Astrocyte (in vitro differentiated cells and primary cell): ENCODE measurements around the gene FUT7.

Experiments
- EZH2 ChIP-seq: IDR thresholded peaks from 2 replicates; pipeline ENCODE4 v1.6.1; 2012; ENCODE audit warnings: mild to moderate bottlenecking, low read length, inconsistent platforms; ENCODE audit not compliant: insufficient read depth
- TF ChIP-seq, protein P1 (sequence below): IDR thresholded peaks from 2 replicates; pipeline ENCODE4 v1.5.1; 2011; ENCODE audit warnings: low read depth, mild to moderate bottlenecking, inconsistent platforms, low read length, moderate library complexity; ENCODE audit not compliant: insufficient read depth

DNA sequence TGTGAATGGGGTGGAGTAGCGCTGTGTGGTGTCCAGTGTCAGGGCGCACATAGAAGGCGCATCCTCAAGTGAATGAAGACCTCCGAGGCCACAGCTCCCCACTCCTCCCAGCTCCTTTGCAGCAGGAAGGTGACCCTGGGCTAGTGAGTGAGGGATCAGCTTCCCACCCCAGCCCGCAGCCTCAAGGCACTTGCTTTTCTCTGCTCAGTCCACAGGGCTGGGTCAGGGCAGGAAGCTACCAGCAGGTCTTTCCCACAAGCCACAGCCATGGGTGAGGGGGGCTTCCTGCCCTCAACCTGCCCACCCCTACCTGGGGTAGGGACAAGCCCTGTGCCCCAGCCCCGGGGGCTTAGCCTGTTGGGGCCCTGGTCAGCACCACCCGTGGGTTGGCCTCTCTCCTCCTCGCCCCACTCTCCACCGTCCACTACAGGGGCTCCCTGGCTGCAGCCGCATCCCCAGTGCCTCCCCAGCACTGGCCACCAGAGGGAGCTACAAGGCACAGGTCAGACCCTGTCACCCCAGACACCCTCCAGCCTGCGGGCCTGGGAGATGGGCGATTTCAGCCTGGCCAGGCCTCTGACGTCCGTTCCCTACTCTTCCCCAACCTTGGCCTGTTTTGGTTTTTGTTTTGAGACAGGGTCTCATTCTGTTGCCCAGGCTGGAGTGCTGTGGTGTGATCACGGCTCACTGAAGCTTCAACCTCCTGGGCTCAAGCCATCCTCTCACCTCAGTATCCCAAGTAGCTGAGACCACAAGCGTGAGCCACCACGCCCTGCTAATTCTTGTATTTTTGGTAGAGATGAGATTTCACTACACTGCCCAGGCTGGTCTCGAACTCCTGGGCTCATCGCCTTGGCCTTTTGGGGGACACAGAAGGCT is 2.6 kb downstream of the FUT7 start:
- TF ChIP-seq, protein P1, sequence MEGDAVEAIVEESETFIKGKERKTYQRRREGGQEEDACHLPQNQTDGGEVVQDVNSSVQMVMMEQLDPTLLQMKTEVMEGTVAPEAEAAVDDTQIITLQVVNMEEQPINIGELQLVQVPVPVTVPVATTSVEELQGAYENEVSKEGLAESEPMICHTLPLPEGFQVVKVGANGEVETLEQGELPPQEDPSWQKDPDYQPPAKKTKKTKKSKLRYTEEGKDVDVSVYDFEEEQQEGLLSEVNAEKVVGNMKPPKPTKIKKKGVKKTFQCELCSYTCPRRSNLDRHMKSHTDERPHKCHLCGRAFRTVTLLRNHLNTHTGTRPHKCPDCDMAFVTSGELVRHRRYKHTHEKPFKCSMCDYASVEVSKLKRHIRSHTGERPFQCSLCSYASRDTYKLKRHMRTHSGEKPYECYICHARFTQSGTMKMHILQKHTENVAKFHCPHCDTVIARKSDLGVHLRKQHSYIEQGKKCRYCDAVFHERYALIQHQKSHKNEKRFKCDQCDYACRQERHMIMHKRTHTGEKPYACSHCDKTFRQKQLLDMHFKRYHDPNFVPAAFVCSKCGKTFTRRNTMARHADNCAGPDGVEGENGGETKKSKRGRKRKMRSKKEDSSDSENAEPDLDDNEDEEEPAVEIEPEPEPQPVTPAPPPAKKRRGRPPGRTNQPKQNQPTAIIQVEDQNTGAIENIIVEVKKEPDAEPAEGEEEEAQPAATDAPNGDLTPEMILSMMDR, result peak; percentile 65
- no peak for TF ChIP-seq EZH2
